ENCODE measurements around the gene AGBL4. TPM values are rescaled to one million over a fixed set of nuclear protein-coding genes. Genes with fewer than 3 reads are reported as not detected.

Gene AGBL4
- total RNA-seq, 1 experiment from 2014 or later = 0.33 TPM

DNA sequence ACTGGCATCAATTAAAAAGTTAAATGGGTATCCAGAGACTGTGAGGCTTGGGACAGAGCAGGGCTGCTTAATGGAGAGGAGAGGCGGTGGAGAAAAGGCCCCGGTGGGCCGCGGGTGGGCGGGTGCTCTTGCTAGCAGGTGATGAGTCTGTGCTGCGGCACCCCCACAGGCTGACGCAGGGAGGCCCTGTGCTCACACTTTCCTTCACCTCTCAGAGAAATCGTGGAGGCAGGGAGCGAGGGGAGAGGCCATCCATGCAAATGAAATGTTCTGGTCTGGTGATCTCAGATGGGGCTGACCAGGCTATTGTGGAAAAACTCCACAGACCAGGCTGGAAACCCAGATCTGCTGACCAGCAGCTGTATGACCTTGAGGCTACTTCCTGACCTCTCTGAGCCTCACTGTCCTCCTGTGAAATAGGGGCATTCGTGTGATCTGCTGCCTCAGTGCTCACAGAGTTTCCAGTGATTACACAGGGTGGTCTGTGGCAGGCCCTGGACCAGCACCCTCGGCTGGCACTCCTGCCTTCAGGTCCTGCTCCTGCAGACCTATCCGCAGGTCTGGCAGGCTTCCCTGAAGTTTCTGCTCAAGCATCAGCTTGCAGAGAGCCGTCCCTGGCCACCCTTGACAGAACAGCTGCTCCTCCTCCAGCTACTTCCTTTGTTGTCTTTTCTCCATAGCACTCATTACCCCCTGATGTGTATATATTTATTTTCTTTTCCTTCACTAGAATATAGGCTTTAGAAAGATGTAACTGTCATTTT lies 1336.3 kb downstream of the AGBL4 start:
- CTCF ChIA-PET = interaction anchor here (1.3 kb wide), 1 partner anchor 130 kb away, joined by 5 read pairs; no protein-coding TSS in a partner anchor
- Histone ChIP-seq H3K79me2 (ENCODE audit: low read length) (no peaks in the 10 kb centered on the region), H3K36me3 (ENCODE audit: low read depth, low read length) (no peaks in the 10 kb centered on the region), H3K4me2 (ENCODE audit: low read length) (no peak overlapping the region), H3K4me3 (ENCODE audit: low read length) (no peak overlapping the region), H3K9ac (ENCODE audit: low read length) (no peak overlapping the region), H3K9me3 (ENCODE audit: low read length) (no peaks in the 10 kb centered on the region), H2AFZ (ENCODE audit: low read length) (no peak overlapping the region), H3K27me3 (ENCODE audit: low read length) (peaks cover 19% of the 10 kb centered on the region), H3K27ac (ENCODE audit: low read length) (no peak overlapping the region), H3K9me2 (replicated peaks; ENCODE audit: low read length) (no peaks in the 10 kb centered on the region), H3K4me1 (ENCODE audit: insufficient read depth, low read length) (no peaks in the 10 kb centered on the region), H4K20me1 (ENCODE audit: low read length) (no peaks in the 10 kb centered on the region), H3F3A (ENCODE audit: low read length, unreplicated experiment) (no peaks in the 10 kb centered on the region)
- BruUV-seq (replicated peaks) = no TSS peak
- DNase-seq (no peak), ATAC-seq (no peak)
- POLR2A ChIA-PET (ENCODE audit: unreplicated experiment) = no interaction called here
- intact Hi-C loops (cut with micrococcal nuclease) = no loop called here
- no peak for TF ChIP-seq EZH2phosphoT487 (IDR thresholded peaks at IDR 0.05; ENCODE audit: borderline replicate concordance, low read length)
- TF ChIP-seq, protein P1, sequence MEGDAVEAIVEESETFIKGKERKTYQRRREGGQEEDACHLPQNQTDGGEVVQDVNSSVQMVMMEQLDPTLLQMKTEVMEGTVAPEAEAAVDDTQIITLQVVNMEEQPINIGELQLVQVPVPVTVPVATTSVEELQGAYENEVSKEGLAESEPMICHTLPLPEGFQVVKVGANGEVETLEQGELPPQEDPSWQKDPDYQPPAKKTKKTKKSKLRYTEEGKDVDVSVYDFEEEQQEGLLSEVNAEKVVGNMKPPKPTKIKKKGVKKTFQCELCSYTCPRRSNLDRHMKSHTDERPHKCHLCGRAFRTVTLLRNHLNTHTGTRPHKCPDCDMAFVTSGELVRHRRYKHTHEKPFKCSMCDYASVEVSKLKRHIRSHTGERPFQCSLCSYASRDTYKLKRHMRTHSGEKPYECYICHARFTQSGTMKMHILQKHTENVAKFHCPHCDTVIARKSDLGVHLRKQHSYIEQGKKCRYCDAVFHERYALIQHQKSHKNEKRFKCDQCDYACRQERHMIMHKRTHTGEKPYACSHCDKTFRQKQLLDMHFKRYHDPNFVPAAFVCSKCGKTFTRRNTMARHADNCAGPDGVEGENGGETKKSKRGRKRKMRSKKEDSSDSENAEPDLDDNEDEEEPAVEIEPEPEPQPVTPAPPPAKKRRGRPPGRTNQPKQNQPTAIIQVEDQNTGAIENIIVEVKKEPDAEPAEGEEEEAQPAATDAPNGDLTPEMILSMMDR (conservative IDR thresholded peaks at IDR 0.05; ENCODE audit: low read depth, low read length) = no peak
- no peak for TF ChIP-seq EZH2 (IDR thresholded peaks at IDR 0.05; ENCODE audit: low read length, unreplicated experiment)

DNA sequence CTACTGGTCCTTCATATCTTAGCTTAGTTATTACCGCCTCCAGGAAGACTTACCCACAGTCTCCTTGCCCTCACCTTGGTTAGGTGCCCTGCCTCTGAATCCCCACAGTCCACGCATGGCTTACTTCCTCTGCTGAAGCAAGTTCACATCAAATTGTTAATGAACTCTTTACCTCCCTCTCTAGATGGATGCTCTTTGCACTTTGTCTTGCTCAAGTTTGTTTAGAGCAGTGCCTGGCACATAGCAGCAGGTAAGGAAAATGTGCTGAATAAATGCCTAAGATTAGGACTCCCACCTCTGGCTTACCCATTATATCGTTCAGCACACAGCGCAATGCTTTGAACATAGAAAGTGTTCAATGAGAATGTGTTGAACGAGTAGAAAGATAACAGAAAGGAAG lies 1337.6 kb downstream of the AGBL4 start:
- Histone ChIP-seq H3K4me3 (ENCODE audit: low read length) (no peak overlapping the region), H2AFZ (ENCODE audit: low read length) (no peak overlapping the region), H3K4me2 (ENCODE audit: low read length) (no peak overlapping the region), H3K27me3 (ENCODE audit: low read length) (peaks cover 6% of the 10 kb centered on the region), H3K36me3 (ENCODE audit: low read depth, low read length) (no peaks in the 10 kb centered on the region), H3K27ac (ENCODE audit: low read length) (no peak overlapping the region), H3K9ac (ENCODE audit: low read length) (no peak overlapping the region), H4K20me1 (ENCODE audit: low read length) (no peaks in the 10 kb centered on the region), H3K9me3 (ENCODE audit: low read length) (no peaks in the 10 kb centered on the region), H3K9me2 (replicated peaks; ENCODE audit: low read length) (no peaks in the 10 kb centered on the region), H3F3A (ENCODE audit: low read length, unreplicated experiment) (no peaks in the 10 kb centered on the region), H3K4me1 (ENCODE audit: insufficient read depth, low read length) (no peaks in the 10 kb centered on the region), H3K79me2 (ENCODE audit: low read length) (no peaks in the 10 kb centered on the region)
- CTCF ChIA-PET = no interaction called here
- POLR2A ChIA-PET (ENCODE audit: unreplicated experiment) = no interaction called here
- DNase-seq (no peak), ATAC-seq (no peak)
- BruUV-seq (replicated peaks) = no TSS peak
- intact Hi-C loops (cut with micrococcal nuclease) = no loop called here
- TF ChIP-seq EZH2 (IDR thresholded peaks at IDR 0.05; ENCODE audit: low read length, unreplicated experiment) (no peak), EZH2phosphoT487 (IDR thresholded peaks at IDR 0.05; ENCODE audit: borderline replicate concordance, low read length) (no peak)
- TF ChIP-seq, protein P1 (conservative IDR thresholded peaks at IDR 0.05; ENCODE audit: low read depth, low read length) = no peak

DNA sequence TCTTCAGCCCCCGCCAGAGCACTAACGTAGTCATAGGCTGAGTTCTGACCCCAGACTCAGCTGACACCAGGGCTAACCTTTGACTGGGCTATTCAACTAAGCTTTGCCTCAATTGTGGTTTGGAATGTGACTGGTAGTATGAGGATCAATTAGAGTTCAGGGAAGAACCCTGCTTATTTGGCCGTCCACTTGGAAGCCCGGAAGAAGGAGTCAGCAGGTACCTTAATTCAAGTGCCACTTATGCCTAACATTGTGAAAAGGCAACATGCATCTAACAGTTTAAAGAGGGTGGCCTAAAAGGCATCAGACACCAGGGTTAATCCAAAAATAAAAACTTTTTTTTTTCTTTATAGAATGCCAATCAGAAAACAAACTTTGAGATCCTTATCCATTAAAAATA lies 1339.4 kb downstream of the AGBL4 start:
- no peak overlapping the region for H3K4me3 ChIP-seq (ENCODE audit: low read length)
- POLR2A ChIA-PET (ENCODE audit: unreplicated experiment) = no interaction called here
- intact Hi-C loops (cut with micrococcal nuclease) = no loop called here
- no peaks in the 10 kb centered on the region for H3K4me1 ChIP-seq (ENCODE audit: insufficient read depth, low read length)
- H3K9me2 ChIP-seq (replicated peaks; ENCODE audit: low read length) = no peaks in the 10 kb centered on the region
- H3K79me2 ChIP-seq (ENCODE audit: low read length) = no peaks in the 10 kb centered on the region
- H4K20me1 ChIP-seq (ENCODE audit: low read length) = no peaks in the 10 kb centered on the region
- H3K36me3 ChIP-seq (ENCODE audit: low read depth, low read length) = no peaks in the 10 kb centered on the region
- H3K27ac ChIP-seq (ENCODE audit: low read length) = no peak overlapping the region
- TF ChIP-seq, protein P1 (conservative IDR thresholded peaks at IDR 0.05; ENCODE audit: low read depth, low read length) = no peak
- TF ChIP-seq EZH2 (IDR thresholded peaks at IDR 0.05; ENCODE audit: low read length, unreplicated experiment) (no peak), EZH2phosphoT487 (IDR thresholded peaks at IDR 0.05; ENCODE audit: borderline replicate concordance, low read length) (no peak)
- no peak overlapping the region for H3K4me2 ChIP-seq (ENCODE audit: low read length)
- no peaks in the 10 kb centered on the region for H3K9me3 ChIP-seq (ENCODE audit: low read length)
- DNase-seq = no peak
- no peak for ATAC-seq
- H3F3A ChIP-seq (ENCODE audit: low read length, unreplicated experiment) = no peaks in the 10 kb centered on the region
- CTCF ChIA-PET = no interaction called here
- no peak overlapping the region for H2AFZ ChIP-seq (ENCODE audit: low read length)
- peaks cover 6% of the 10 kb centered on the region for H3K27me3 ChIP-seq (ENCODE audit: low read length)
- no TSS peak for BruUV-seq (replicated peaks)
- no peak overlapping the region for H3K9ac ChIP-seq (ENCODE audit: low read length)
